Hematopoietic multipotent progenitor cell treated with erythropoietin and hydrocortisone succinate and interleukin-3 and kit ligand, for 17 days (in vitro differentiated cells): ENCODE measurements around the gene KIF24.
"Not testable (repeated sequence)": the region's sequence is repeated elsewhere in the genome, so short reads cannot be mapped to it uniquely, and the experiment has no call there.

Experiments used
- DNase-seq: peaks from one replicate; pipeline ENCODE4 v3.0.0-alpha.2; 2015; ENCODE audit warnings: low spot score

Gene KIF24

DNA sequence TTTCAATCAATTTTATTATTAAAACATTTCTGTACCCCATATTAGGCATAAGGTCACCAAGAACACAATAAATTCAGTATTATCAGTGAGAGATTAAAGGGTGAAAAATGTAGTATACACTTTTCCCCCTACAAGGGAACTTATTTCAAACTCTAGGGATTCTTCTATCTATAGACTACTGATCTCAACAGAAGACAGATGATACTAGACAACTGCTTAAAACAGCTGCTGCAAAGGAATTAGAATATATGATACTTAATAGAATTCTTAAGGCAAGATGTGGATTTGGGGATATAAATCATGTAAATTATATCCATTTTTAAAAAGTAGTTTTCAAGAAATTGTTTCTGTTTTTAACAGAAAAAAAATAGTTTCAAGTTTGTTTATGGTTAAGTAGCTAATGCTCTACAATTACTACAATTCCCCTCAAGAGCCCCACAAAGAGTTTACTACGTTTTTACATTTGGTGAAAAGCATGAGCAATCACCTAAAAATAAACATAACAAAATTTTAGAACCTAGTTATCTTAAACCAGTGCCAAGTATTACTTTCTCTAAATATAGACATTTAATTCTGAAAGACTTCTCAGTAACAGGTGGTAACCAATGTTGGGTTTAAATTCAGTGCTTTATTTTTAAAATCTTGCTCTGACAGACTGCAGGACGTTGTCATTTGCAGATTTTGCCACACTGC is 6.0 kb downstream of the KIF24 start:
- DNase-seq = no peak

- DNase-seq = no peak
Measured at GRCh38 chr9:34321451-34321850, 7.6 kb downstream of the KIF24 start.

DNA sequence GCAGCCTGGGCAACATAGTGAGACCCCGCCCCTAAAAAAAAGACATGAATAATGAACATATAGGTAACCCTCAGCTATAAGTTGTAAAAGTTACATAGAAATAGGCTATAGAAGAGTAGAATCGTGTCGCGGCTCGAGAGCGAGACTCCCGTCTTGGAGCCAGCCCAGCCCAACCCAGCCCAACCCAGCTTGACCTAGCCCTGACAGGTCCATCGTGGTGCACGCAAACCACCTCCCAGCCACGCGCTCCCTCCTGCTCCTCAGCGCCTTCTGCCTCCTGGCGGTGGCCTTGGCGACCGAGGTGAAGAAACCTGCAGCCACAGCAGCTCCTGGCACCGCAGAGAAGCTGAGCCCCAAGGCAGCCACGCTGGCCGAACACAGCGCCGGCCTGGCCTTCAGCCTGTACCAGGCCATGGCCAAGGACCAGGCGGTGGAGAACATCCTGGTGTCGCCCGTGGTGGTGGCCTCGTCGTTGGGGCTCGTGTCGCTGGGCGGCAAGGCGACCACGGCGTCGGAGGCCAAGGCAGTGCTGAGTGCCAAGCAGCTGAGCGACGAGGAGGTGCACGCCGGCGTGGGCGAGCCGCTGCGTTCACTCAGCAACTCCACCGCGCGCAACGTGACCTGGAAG is 10.8 kb downstream of the KIF24 start:
- DNase-seq = no peak

- DNase-seq = no peak
Measured at GRCh38 chr9:34317436-34317835, 11.6 kb downstream of the KIF24 start.

- no peak for DNase-seq
Measured at GRCh38 chr9:34311499-34312185, 17.4 kb downstream of the KIF24 start.

- no peak for DNase-seq
Measured at GRCh38 chr9:34310215-34310614, 18.9 kb downstream of the KIF24 start.

DNA sequence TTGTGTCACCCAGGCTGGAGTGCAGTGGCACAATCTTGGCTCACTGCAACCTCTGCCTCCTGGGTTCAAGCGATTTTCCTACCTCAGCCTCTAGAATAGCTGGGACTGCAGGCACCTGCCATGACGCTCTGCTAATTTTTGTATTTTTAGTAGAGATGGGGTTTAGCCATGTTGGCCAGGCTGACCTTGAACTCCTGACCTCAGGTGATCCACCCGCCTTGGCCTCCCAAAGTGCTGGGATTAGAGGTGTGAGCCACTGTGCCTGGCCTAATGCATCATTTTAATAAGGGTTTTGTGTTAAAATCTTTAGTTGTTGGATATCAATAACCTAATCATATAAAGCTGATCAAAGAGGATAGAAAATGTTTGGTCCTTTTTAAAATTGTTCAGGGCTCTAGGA is 20.8 kb downstream of the KIF24 start:
- not testable (repeated sequence) for DNase-seq

DNA sequence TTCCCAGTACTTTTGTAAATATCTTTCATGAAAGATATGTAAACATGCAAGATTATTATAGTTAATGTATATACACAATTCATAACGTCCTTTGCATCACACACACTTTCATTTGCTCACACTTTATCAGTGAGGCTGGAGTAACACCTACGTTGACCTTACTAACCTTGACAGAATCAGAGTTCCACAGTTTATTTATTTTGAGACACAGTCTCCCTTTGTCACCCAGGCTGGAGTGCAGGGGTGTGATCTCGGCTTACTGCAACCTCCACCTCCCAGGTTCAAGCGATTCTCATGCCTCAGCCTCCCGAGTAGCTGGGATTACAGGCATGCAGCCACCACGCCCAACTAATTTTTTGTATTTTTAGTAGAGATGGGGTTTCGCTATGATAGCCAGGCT is 28.0 kb downstream of the KIF24 start:
- not testable (repeated sequence) for DNase-seq

- no peak for DNase-seq
Measured at GRCh38 chr9:34292552-34292951, 36.5 kb downstream of the KIF24 start.

DNA sequence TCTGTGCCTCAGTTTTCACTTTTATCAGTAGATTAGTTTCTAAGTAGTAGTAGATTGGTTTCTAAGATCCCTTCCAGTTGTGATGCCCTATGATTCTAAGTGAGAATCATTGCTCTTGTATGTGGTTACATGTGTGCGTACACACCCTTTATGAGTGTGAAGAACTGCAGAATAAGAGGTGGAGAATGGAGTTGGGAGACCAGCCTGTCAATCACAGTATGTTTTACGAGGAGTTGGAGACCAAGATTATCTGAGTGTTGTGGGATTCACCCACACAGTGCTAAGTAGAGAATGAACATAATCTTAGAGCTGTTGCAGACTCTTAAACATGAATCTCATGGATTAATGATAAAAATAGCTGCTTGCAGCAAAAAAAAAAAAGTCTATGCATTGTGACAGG is 37.6 kb downstream of the KIF24 start:
- DNase-seq = no peak

- DNase-seq = no peak
Measured at GRCh38 chr9:34291023-34291422, 38.0 kb downstream of the KIF24 start.

DNA sequence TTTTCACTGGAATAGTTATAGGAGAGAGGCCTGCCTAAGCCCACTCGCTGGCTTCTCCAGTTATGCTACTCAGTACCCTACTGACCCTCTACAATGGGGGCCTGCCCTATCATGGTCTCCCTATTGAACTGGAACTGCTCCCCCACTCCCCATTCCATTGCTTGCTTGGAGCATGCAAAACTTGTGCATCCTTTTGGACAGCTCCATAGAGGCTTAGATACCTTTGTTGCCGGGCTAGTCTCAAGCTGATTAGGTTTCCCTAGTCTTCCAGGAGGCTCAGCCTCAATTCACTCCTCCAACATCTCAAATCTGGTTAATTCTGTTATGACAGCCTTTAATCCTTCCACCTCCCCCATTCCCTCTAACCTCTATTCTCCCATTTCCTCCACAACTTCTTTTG is 39.9 kb downstream of the KIF24 start:
- no peak for DNase-seq

GRCh38 chr9:34282096-34282495 is 47.0 kb downstream of the KIF24 start:
- DNase-seq = no peak

DNA sequence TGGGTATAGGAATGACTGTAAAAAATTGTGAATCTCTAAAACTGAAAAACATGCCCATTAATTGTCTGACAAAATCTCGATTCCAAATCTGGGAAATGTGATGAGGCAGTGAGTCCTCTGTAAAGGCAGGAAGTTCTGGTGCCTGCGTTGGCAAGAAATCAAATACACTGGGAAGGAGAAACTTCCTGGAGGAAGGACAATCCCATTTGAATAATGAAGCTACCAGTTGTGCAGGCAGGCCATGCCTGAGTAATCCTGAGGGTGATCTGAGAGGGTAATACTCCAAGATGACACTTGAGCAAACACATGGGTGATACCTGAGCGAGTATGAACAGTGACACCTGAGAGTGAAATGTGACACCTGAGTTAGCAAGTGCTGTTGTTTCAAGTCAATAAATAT is 49.7 kb downstream of the KIF24 start:
- DNase-seq = no peak
